HL-60/S4 treated with phorbol 12-myristate 13-acetate at 8.2 ng/mL for 4 days and 3 days (cell line): ENCODE results near the gene CNKSR2.

ENCODE experiments used
- in situ Hi-C: fragments of 300-500 bp; cut with MboI; formaldehyde crosslinking; loops from 2 replicates; pipeline ENCODE4 v1.15.0; 2022; ENCODE audit warnings: low sequenced_read_pairs

CNKSR2 gene

DNA sequence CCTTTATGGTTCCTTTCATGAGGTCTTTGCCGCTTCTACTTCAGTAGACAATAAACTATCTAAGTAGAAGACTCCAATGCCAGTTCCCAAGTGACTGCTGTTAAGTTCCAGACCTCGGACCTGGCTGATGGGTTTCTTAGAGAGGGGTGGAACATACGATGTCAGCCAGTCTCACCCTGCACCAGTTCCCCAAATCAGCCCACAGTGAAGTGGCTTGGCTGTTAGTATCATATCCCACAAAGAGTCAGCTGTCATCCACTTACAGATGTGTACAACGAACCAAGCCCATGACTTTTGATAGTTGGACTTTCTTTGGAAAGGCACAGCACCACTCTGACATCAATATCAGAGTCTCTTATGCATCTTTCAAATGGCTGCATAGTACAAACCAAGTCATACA, 292.0 kb downstream of the CNKSR2 start:
- in situ Hi-C loops, result no loop called here

DNA sequence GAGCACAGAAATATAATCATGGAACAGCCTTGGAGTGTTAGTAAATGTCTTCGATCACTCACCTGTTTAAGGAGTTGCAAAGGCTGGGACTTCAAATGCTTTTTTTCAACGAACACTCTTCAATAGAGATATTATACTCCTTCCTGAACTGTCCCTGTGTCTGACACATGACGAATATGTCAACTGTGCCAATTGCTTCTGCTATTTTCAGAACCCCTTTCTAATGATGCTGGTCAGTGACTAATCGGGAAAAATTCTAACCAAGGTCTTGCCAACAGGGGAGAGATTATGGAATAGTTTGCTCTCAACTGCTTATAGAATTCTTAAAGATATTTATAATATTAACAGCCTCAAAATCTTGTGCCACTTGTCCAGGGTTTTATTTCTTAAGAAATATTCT, 292.5 kb downstream of the CNKSR2 start:
- in situ Hi-C loops, result no loop called here

DNA sequence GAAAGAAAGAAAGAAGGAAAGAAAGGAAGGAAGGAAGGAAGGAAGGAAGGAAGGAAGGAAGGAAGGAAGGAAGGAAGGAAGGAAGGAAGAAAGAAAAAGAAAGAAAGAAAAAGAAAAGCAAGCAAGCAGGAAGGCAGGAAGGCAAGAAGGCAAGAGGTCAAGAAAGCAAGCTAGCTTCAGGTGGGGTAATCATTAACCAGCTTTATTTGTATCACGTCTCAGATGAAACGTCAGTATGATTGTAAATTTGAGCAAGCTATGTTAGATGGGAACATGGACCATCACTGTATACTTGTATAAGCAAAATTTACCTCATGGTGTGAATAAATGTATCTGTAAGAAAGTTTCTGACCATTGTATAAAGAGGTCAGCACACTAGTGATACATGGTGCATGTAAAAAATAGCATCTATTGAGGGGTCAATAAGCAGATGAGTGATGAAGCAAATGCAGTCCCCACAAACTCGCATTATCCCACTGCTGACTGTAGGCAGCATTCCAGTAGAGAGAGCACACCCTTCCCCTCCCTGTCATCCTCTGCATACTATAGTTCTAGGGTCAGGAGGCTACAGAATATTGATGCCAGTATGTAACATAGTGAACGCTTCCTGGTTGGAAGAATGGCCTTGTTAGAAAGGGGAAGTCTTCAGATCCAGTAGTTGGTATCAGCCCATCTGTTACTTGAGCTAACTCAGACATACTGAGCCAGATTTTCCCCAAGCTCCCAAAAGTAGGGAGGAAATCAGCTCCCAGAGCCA, 300.4 kb downstream of the CNKSR2 start:
- in situ Hi-C loops, result no loop called here

DNA sequence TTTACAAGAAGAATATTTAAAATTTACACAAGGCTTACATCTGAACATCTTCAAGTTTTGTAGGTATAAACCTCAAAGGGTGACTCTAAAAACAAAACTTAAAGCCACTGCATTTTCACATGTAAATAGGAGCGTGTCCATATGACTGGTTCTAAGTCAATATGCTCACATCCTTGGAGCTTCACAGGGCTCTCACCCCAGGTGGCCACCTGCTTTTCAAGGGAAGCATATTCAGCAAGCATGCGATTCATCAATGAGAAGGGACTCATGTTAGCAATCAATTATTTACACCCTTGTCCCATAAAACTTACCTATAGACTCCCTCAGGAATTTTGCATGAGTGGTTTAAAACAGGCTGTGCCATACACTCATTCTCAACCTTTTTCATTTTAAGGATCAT, 301.7 kb downstream of the CNKSR2 start:
- in situ Hi-C loops, result no loop called here

DNA sequence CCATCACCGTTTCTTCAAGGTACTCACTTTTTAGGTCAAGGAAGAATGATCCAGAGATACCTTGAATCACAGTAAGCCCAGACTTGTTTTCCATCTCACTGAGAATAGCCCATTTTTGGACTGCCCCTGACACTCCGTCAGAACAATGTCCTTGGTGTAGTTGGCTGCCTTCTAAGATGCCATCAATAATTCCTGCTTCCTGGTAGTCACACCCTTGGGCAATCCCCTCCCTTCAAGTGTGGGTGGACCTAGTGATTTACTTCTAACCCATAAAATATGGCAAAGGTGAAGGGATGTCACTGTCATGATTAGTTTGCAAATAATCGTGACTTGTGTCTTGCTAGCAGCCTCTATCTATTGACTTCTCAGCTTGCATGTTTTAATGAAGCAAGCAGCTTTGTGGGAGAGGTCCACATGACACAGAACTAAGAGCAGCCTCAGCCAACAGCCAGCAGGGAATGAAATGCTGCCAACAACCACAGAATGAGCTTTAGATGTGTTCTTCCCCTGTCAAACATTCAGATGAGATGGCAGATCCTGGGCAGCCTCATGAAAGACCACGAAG, 303.9 kb downstream of the CNKSR2 start:
- in situ Hi-C loops, result no loop called here

DNA sequence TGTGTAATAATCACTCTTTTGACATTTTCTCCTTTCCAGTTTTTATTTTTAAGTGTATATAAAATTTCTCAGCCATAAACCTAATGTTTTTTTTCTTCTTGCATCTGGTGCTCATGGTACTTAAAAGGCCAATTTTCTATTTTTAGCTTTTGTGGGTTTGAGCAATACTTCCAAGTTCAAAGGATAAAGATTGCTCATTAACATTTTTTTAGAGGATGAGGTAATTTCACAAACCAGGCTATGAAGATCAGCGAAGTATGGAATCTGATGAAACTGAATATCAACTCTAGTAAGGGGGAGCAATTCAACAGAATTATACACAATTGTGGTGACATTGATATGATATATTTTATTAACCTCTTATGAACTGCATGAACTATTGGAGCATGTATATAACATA, 309.7 kb downstream of the CNKSR2 start:
- in situ Hi-C loops, result no loop called here

DNA sequence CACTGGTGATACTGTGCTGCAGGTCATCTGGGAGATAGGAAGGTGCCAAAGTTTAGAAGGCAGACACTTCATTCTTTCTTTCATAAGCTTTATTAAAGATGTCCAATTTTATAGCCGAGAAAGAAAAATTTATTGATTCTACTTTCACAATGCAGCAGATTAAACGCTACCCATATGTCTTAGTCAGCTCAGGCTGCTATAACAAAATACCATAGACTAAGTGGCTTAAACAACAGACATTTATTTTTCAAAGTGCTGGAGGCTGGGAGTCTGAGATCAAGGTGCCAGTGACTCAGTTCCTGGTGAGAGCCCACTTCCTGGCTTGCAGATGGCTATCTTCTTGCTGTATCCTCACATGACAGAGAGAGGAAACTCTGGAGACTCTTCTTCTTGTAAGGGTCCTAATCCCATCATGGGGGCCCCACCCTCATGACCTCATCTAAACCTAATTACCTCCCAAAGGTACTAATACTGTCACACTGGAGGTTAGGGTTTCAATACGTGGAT, 317.3 kb downstream of the CNKSR2 start:
- in situ Hi-C loops, result no loop called here

DNA sequence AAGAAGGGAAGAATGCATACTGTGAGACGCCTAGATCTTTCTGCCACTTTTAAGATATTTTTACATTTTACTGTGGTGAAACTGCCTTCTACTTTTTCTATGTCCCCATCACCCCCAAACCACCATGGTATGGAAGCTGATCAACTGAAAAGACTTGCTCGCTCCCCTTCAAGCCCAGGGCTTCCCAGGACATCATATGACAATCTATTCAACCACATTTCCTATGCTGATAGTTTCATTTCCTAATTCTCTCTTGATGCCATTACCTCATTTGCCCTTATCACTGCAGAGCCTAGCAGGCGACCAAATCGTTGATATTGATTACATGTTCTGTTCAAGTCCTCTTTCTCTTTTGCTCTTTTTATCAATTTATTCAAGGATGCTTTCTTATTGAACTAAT, 324.1 kb downstream of the CNKSR2 start:
- in situ Hi-C loops, result no loop called here

DNA sequence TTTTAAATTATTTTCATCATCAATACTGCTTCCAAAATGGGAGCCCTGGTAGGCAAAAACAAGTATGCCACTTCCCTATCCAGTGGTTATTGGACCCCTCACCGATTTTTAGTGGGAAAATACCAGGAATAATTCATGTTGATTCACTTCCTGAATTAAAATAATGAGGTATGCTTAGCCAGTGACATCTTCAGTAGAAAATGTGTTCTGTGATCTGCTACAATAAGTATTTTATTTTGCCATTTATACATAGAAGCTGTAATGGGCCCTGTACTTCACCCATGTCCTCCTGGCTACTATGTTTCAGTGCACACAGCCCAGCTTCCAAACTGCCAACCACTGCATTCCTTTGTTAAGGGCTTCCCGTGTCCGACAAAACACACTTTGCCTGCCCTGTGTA, 324.9 kb downstream of the CNKSR2 start:
- in situ Hi-C loops, result no loop called here

DNA sequence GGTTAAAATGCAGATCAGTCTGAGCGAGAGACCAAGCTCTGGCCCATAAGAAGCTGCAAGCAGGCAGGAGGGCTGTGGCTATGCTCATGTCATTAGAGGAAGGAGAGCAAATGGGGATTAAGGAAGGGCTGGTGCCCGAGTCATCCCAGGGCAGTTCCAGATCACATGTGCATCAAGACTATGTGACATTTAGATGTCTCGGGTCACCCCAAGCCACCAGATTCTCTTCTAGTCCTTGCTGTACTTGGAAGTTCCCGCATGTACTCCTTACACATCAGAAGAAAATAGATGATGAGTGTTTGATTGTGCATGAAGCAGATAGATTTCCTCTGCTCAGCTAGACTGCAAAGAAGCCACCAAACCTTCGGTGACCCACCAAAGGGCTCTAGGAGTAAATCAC, 326.1 kb downstream of the CNKSR2 start:
- in situ Hi-C loops, result no loop called here

DNA sequence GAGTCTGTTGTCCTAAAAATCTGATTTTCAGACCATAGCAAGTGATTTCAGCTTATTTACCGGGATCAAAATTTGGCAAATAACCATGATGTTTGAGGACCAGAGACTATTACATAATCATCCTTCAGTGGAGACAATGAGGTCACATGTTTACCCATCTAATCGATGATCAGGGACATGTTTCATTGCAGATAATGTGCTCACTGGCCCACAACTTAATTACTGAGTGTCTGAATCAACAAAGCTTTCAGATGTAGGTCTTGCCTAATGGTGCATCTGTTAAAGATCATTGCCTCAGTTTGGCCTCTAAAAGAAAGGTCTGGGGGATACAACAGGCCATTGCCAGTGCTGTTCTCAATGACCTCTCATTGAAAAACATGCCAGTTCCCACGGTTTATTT, 326.7 kb downstream of the CNKSR2 start:
- in situ Hi-C loops, result no loop called here

DNA sequence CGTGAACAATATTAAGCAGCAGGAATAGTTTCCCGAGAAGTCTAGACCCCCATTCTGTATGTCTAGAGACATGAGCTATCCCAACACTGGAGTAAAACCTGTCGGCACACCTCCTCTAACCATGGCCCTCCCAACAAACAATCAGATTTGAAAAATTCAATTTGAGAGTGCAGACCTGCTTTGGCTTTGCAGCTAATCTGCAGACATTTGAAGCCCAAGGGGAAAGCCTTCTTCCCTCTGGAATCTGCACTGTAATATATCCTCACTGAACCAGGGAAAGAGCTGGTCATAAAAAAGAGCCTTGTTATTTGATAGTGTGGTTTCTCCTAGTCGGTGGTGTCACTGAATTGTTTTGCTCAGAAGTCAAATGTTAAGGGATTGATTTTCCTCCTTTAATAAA, 328.5 kb downstream of the CNKSR2 start:
- in situ Hi-C loops, result no loop called here
